Left ventricle myocardium inferior (tissue), 1 donor: Measurements from ENCODE around the gene BBS9. TPM values are rescaled to one million over a fixed set of nuclear protein-coding genes. Genes with fewer than 3 reads are reported as not detected.

Experiments
- DNase-seq: peaks from one replicate; pipeline ENCODE4 v3.0.0-alpha.2; 2020
- H3K27ac ChIP-seq: fragments of 200-600 bp; replicated peaks from 2 replicates; pipeline ENCODE4 v1.8.0; 2021
- H3K27me3 ChIP-seq: fragments of 200-600 bp; 2 replicates; pipeline ENCODE4 v1.8.0; 2021; ENCODE audit warnings: low read depth
- H3K36me3 ChIP-seq: fragments of 200-600 bp; 2 replicates; pipeline ENCODE4 v1.8.0; 2021
- H3K4me1 ChIP-seq: fragments of 200-600 bp; 2 replicates; pipeline ENCODE4 v1.8.0; 2021
- H3K4me3 ChIP-seq: fragments of 200-600 bp; 2 replicates; pipeline ENCODE4 v1.8.0; 2021; ENCODE audit warnings: mild to moderate bottlenecking, moderate library complexity
- H3K9me3 ChIP-seq: fragments of 200-600 bp; replicated peaks from 2 replicates; pipeline ENCODE4 v1.8.0; 2021
- intact Hi-C: fragments of 100-400 bp; cut with micrococcal nuclease; formaldehyde crosslinking; loops from one replicate; pipeline ENCODE4 v1.11.0; 2022
- total RNA-seq: library from RNA; stranded (reverse); fragmentation: NEBNext Ultra II Directional; extraction: Animal tissue kit (Norgen Biotek cat#: 25700); gene quantifications from one replicate; pipeline ENCODE4 v1.2.1, GENCODE V29; 2021
- TF ChIP-seq, protein P1 (sequence below): fragments of 200-600 bp; IDR thresholded peaks from 2 replicates; pipeline ENCODE4 v1.8.0; 2021; ENCODE audit warnings: antibody characterized with exemption, mild to moderate bottlenecking, borderline replicate concordance
- donor health status: DM: no; HTN: yes; CAD: no; lungs with severe emphysema.

BBS9 gene
- total RNA-seq, 1 donor from 2014 or later: 13.7 TPM

DNA sequence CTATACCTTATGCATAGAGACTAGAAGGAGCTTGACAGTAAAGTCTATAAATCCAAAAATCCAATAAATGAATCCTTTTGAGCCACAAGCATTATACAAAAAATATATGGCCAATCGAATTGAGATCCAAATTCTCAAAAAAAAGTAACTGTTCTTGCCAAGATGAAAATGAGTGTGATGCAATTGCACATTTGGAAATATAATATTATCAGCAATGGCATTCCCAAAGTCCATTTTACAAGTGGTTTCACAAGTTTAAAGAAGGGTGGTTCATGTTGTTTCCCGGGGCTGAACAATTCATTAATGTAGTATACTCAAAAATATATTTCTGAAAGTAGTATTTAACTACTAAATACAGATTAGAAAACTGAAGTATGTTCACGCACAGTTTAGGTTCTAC, 27.5 kb upstream of the BBS9 start:
- intact Hi-C loops: no loop called here
- DNase-seq: no peak
- no peak overlapping the region for H3K27ac ChIP-seq
- peaks cover 58% of the 10 kb centered on the region for H3K4me1 ChIP-seq
- peaks cover 59% of the 10 kb centered on the region for H3K36me3 ChIP-seq
- H3K27me3 ChIP-seq: no peaks in the 10 kb centered on the region
- TF ChIP-seq, protein P1, sequence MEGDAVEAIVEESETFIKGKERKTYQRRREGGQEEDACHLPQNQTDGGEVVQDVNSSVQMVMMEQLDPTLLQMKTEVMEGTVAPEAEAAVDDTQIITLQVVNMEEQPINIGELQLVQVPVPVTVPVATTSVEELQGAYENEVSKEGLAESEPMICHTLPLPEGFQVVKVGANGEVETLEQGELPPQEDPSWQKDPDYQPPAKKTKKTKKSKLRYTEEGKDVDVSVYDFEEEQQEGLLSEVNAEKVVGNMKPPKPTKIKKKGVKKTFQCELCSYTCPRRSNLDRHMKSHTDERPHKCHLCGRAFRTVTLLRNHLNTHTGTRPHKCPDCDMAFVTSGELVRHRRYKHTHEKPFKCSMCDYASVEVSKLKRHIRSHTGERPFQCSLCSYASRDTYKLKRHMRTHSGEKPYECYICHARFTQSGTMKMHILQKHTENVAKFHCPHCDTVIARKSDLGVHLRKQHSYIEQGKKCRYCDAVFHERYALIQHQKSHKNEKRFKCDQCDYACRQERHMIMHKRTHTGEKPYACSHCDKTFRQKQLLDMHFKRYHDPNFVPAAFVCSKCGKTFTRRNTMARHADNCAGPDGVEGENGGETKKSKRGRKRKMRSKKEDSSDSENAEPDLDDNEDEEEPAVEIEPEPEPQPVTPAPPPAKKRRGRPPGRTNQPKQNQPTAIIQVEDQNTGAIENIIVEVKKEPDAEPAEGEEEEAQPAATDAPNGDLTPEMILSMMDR: no peak
- H3K4me3 ChIP-seq: no peak overlapping the region
- no peaks in the 10 kb centered on the region for H3K9me3 ChIP-seq

DNA sequence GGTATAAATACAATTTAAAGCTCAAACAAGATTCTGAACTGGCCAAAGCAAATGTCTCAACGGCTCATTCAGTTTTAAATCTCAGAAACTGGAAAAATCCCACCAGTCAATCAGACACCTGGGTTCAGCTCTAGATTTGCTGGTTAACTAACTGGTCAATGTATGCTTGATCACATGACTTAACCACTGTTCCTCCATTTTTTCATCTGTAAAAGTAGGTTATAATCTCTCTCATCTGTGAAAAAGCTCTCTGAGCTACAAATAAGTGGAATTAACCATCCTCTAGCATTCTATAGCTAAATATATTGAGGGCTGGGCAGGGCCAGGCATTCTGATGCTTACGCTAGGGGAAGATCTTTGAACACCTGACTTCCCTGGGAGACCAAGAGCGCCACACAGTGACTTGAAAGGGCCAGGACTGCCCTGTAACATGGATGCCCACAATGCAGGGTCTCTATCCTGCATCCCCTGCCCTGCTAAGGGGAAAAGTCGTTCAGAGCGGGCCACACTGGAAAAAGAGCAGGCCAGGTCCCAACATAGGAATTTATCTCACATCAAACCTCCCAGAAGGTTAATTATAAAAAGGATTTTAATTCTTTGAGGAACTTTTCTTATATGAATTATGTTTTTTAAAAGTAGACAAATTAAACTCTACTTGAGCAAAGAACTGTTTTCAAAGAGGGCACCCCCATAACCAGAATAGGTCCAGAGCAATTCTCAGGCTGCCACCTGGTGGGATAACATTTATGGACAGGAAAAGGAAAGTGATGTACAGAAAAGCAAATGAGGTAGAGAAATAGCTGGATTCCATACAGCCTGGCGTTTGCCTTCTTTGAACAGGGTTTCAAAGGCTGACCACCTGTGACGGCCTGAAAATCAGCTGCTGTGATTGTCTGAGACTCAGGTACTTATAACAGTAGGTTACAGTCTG, 22.0 kb upstream of the BBS9 start:
- DNase-seq: no peak

DNA sequence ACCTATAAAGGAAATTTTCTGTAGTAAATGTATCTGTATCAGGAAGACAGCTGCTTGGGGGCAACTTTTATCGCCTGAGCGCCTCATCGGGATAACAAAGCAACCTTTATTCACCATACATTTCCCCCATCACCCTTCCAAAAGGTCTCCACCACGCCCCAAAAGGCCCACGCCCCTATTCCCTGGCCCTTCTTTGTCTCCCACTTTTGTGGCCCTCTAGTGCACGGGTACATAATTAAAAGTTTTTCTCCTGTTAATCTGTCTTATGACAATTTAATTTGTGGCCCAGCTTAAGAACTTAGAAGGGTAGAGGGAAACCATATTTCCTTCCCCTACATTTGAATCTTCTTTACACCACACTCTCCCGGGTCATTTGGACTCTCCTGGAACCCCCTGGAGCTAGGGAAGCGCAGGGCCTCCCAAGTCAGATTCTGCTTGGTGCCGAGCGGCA, 20.8 kb upstream of the BBS9 start:
- no peak for DNase-seq
- Histone ChIP-seq H3K4me3 (peak overlapping the region; percentile 77), H3K36me3 (peaks cover under 1% of the 10 kb centered on the region), H3K27ac (peak overlapping the region; percentile 88), H3K27me3 (no peaks in the 10 kb centered on the region), H3K4me1 (peaks cover 50% of the 10 kb centered on the region), H3K9me3 (no peaks in the 10 kb centered on the region)
- TF ChIP-seq, protein P1: no peak
- intact Hi-C loops: no loop called here

More for the DNA sequence above, 22.0 kb upstream of the BBS9 start:
- Histone ChIP-seq H3K4me1 (peaks cover 54% of the 10 kb centered on the region), H3K27me3 (no peaks in the 10 kb centered on the region), H3K36me3 (peaks cover 12% of the 10 kb centered on the region), H3K4me3 (peak overlapping the region; percentile 77), H3K9me3 (no peaks in the 10 kb centered on the region), H3K27ac (peak overlapping the region; percentile 88)
- TF ChIP-seq, protein P1: peak; percentile 65
- intact Hi-C loops: no loop called here

DNA sequence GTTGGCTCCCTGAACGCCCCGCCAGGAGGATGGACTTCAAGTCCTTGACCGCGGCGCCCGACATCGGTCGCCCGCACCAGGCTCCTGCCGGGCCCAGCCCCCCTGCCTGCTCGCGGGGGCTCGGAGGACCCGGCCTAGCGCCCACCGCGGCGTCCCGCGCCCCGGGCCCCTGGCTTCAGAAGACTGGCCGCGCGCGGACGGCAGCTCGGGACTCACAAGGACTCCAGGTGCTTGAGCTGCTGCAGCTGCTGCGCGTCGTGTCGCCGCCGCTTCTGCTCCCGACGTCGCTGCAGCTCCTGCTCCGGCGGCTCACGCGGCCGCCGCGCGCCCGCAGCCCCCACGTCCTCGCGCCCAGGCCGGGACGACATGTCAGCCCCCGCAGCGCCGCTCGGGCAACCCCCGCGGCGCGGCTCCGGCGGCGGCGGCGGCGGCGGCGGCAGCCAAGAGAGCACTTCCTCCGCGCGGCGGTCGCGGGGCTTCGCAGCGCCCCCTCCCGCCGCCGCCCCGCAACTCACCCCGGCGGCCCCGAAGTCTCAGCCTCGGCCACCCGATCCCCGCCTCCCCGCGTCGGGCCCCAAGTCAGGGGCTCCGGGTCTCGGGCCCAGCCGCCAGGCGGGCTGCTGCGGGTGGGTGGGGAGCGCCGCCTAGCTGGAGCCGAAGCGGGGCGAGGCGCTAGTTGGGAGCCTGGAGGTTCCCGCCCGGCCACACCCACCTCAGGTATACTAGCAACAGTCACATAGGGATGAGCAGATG, 20.2 kb upstream of the BBS9 start, which contains the start of gene RP9:
Gene RP9, minus strand, starts transcription at position 400 of the 753 bp plus-strand sequence. Its CDS starts 32 bp downstream, at position 368.
- Histone ChIP-seq H3K4me3 (peak within 1 kb of the TSS; percentile 77), H3K4me1 (peaks cover 50% of the 10 kb centered on the region), H3K27me3 (no peaks in the 10 kb centered on the region), H3K36me3 (no peaks in the 10 kb centered on the region), H3K27ac (peak within 1 kb of the TSS; percentile 88), H3K9me3 (no peaks in the 10 kb centered on the region)
- intact Hi-C loops: no loop called here
- TF ChIP-seq, protein P1: peak; percentile 80
- peak; percentile 69 for DNase-seq

DNA sequence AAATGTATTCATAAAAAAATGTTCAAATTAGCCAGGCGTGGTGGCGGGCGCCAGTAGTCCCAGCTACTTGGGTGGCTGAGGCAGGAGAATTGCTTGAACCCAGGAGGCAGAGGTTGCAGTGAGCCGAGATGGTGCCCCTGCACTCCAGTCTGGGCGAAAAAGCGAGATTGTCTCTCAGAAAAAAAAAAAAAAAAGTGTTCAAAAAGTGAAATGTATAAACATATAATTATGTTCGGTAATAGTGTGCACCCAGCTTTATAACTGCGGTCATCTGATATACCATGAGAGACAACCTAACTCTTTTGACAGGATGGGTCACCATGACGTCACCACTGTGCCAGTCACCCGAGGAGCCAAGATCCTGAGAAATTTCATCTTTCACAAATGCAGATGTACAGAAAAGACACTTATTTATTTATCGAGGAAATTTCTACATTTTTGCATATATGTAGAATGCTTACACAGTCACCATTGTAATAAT, 19.6 kb upstream of the BBS9 start:
- Histone ChIP-seq H3K4me1 (peaks cover 50% of the 10 kb centered on the region), H3K27ac (peak overlapping the region; percentile 88), H3K4me3 (peak overlapping the region; percentile 77), H3K27me3 (no peaks in the 10 kb centered on the region), H3K36me3 (no peaks in the 10 kb centered on the region), H3K9me3 (no peaks in the 10 kb centered on the region)
- DNase-seq: no peak
- intact Hi-C loops: no loop called here
- TF ChIP-seq, protein P1: no peak
